Ovary (tissue), 9 donors: Measurements from ENCODE around the gene PSMG3. TPM values are rescaled to one million over a fixed set of nuclear protein-coding genes. Genes with fewer than 3 reads are reported as not detected.
A peak's percentile ranks its signal among the peaks of the same experiment; 100 is the strongest.

ENCODE experiments used
- DNase-seq, 5 donors: peaks; one replicate each; pipeline ENCODE4 v3.0.0-alpha.2; 2019 to 2020
- H3K27ac ChIP-seq, 2 donors: fragments of 200-600 bp; one replicate each; pipeline versions ENCODE4 v1.5.1 to v1.8.0; 2019 to 2022
- H3K27me3 ChIP-seq: fragments of 200-600 bp; one replicate; pipeline ENCODE4 v1.8.0; 2022
- H3K36me3 ChIP-seq: fragments of 200-600 bp; sonication (generic); one replicate; pipeline ENCODE4 v1.5.1; 2019
- H3K4me1 ChIP-seq: one replicate; pipeline ENCODE4 v1.8.1; 2013; ENCODE audit warnings: mild to moderate bottlenecking, moderate library complexity; ENCODE audit not compliant: insufficient read depth
- H3K4me3 ChIP-seq: fragments of 200-600 bp; sonication (generic); one replicate; pipeline ENCODE4 v1.5.1; 2017
- H3K9me3 ChIP-seq, 2 donors: fragments of 200-600 bp in 1 of 2; sonication (generic) in 1 of 2; one replicate each; pipeline versions ENCODE4 v1.5.1 to v1.8.1; 2013 to 2019; ENCODE audit warnings: mild to moderate bottlenecking in 1 of 2, moderate library complexity in 1 of 2
- EP300 ChIP-seq: sonication (generic); formaldehyde crosslinking; IDR thresholded peaks from one replicate; pipeline ENCODE4 v1.6.1; 2017; ENCODE audit warnings: antibody characterized with exemption
- POLR2A ChIP-seq: fragments of 450-650 bp; IDR thresholded peaks from one replicate; pipeline ENCODE4 v1.6.1; 2017; ENCODE audit warnings: antibody characterized with exemption, mild to moderate bottlenecking, moderate library complexity
- WGBS, 3 donors: extraction: QIAGEN DNeasy Blood & Tissue Kit in 1 of 3; methylation state at CpG; one replicate each; pipeline versions ENCODE4 v1.1.5 to v1.1.7; 2013 to 2017; 5-methylcytosine and 5-hydroxymethylcytosine counted together
- intact Hi-C, 4 donors: fragments of 100-400 bp; cut with DNase I; formaldehyde crosslinking; loops; one replicate each; pipeline versions ENCODE4 v1.11.0 to v1.15.1; 2022 to 2023
- polyA plus RNA-seq, 2 donors: library from polyadenylated mRNA; stranded (reverse); fragments of 200-250 nt in 1 of 2; fragments of 350-450 nt in 1 of 2; fragmentation: Illumina TruSeq in 1 of 2; extraction: RNeasy Lipid Tissue Mini Kit (QIAGEN cat#74804) in 1 of 2; gene quantifications; one replicate each; pipeline ENCODE4 v1.2.3, GENCODE V29; 2013 to 2014
- total RNA-seq, 7 donors: library from RNA; depleted of rRNA in 2 of 7; stranded (reverse); fragments of >200 nt in 2 of 7; fragmentation: NEBNext Ultra II Directional in 3 of 7; extraction: Animal tissue kit (Norgen Biotek cat#: 25700) in 3 of 7; gene quantifications; one replicate each; pipeline versions ENCODE4 v1.1.0 to v1.2.4, GENCODE V29; 2016 to 2023
- TF ChIP-seq, protein P1 (sequence below), 3 donors: fragments of 450-650 bp in 2 of 3; fragments of 200-600 bp in 1 of 3; IDR thresholded peaks; one replicate each; pipeline versions ENCODE4 v1.5.1 to v1.8.0; 2016 to 2022; ENCODE audit warnings: antibody characterized with exemption in 3 of 3, mild to moderate bottlenecking in 1 of 3
- donor health status: DM: no; HTN: no; CAD: no; lungs with moderate emphysema.
- donor health status: DM: no; HTN: no; CAD: no.
- donor health status: Bipolar disorder and iron deficiency.
- donor health status: DM: yes; HTN: yes; CAD: no.
- donor health status: DM: no; HTN: no; CAD: no.
- donor health status: DM: yes; HTN: yes; CAD: no.

PSMG3 gene
- total and polyA plus RNA-seq, 9 donors = 12.7 to 34.5 (median 18.6) TPM

- DNase-seq = peak in 1 of 5 donors; percentile 41
- peak overlapping the region; percentile 66 to 91 for H3K27ac ChIP-seq
- H3K9me3 ChIP-seq = no peaks in the 10 kb centered on the region
- H3K4me1 ChIP-seq = peaks cover 14% of the 10 kb centered on the region
- 54 to 66% (median 58%) methylated on average over 23 to 25 of the region's 25 CpGs for WGBS, 3 donors
- intact Hi-C loops = loop anchor here in 1 of 4 donors (5.0 kb wide), 1 partner anchor 34 kb away; the partner anchor contains the start of gene PSMG3
- TF ChIP-seq POLR2A = no peak
- no peak for TF ChIP-seq EP300
- TF ChIP-seq, protein P1, sequence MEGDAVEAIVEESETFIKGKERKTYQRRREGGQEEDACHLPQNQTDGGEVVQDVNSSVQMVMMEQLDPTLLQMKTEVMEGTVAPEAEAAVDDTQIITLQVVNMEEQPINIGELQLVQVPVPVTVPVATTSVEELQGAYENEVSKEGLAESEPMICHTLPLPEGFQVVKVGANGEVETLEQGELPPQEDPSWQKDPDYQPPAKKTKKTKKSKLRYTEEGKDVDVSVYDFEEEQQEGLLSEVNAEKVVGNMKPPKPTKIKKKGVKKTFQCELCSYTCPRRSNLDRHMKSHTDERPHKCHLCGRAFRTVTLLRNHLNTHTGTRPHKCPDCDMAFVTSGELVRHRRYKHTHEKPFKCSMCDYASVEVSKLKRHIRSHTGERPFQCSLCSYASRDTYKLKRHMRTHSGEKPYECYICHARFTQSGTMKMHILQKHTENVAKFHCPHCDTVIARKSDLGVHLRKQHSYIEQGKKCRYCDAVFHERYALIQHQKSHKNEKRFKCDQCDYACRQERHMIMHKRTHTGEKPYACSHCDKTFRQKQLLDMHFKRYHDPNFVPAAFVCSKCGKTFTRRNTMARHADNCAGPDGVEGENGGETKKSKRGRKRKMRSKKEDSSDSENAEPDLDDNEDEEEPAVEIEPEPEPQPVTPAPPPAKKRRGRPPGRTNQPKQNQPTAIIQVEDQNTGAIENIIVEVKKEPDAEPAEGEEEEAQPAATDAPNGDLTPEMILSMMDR (IDR thresholded peaks at IDR 0.05) = no peak
- peak overlapping the region; percentile 45 for H3K4me3 ChIP-seq
- H3K27me3 ChIP-seq = no peaks in the 10 kb centered on the region
- no peaks in the 10 kb centered on the region for H3K36me3 ChIP-seq
Observed at GRCh38 chr7:1538544-1539180, 31.2 kb downstream of the PSMG3 start.

DNA sequence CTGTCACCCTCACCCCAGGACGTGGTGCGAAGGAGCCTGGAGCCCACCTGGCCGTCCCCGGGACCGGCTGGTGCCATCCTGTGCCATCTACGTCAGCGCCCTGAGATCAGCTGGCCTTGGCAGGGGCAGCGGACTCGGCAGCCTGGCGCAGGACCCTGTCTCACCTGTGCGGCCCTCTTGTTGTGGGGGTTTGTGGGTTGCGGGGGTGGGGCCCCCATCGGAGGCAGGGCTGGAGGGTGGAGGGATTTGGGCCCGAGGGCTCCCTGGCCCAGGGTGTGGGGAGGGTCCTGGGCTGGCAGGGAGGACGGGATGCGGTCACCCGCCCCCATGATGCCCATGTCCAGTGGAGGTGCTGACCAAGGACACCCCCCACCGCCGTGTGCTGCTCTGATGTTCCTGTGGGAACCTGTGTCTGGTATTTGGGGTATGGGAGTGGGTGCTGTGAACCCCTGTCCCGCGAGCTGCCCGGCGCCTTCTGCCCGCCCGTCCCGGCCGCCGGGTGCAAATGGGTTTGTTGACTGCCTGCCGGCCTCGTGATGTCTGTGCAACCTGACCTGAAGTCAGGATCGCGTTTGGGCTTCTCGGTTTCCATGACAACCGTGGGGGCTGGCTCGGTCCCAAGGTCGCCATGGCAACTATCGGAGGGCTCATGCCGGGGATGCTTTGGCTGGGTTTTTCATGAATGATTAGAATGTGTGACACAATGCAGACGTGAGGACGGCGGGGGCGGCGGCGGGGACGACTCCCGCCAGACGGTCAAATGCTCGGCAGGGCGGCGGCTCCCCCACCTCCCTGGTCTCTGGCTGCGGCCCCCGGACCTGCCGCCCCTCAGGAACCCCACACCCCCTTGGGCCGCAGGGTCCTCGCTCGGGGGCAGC lies 32.1 kb downstream of the PSMG3 start:
- Histone ChIP-seq H3K36me3 (no peaks in the 10 kb centered on the region), H3K9me3 (no peaks in the 10 kb centered on the region), H3K27ac (peak overlapping the region; percentile 82 to 91), H3K27me3 (no peaks in the 10 kb centered on the region), H3K4me3 (peak overlapping the region; percentile 45), H3K4me1 (peaks cover 21% of the 10 kb centered on the region)
- intact Hi-C loops = loop anchor here in 1 of 4 donors (5.0 kb wide), 1 partner anchor 35 kb away; the partner anchor contains the start of gene PSMG3
- DNase-seq = peak; percentile 91 to 99 (median 97)
- WGBS, 3 donors = 1 to 6% (median 5%) methylated on average over 51 to 56 of the region's 56 CpGs
- TF ChIP-seq, protein P1 (IDR thresholded peaks at IDR 0.05) = peak in 1 of 3 donors; percentile 26
- peak; percentile 71 for TF ChIP-seq POLR2A
- peak; percentile 87 for TF ChIP-seq EP300

DNA sequence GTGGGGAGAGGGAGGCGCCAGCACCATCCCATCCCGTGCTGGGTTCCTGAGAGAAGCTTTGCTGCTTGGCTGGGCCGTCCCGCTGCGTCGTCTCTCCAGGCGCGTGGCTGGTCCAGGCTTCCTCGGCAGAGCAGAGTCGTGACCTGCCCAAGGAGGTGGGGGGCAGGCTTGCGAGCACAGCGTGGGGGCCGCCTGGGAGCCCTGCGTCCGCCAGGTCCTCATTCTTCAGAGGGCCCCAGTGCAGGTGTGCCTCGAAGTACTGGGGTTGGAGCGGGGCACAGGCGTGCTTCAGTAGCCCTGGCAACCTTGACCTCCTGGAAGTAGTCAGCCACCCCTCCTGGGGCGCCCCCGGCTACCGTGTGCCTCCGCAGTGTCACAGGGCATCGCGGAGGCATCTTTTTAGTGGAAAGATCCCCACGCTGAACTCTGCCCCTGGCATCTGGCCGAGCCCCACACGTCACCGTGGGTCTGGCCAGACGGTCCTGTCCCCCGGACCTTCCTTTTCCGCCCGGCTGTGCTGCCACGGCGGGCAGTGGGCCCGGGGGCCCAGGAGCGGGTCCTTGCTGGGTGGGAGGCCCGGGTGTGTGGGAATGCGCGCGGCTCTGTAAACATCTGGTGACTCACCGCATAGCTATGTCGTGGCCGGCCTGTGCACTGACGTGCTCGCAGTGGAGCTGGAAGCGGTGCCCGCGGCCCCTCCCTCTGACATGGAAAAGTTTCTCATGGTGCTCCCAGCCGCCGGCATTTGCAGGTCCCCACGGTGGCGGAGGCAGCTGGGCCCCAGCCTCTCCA lies 32.9 kb downstream of the PSMG3 start:
- Histone ChIP-seq H3K9me3 (no peaks in the 10 kb centered on the region), H3K4me3 (peak overlapping the region; percentile 45), H3K27ac (peak overlapping the region; percentile 82 to 91), H3K36me3 (no peaks in the 10 kb centered on the region), H3K4me1 (peaks cover 23% of the 10 kb centered on the region), H3K27me3 (no peaks in the 10 kb centered on the region)
- intact Hi-C loops = loop anchor here in 1 of 4 donors (5.0 kb wide), 1 partner anchor 35 kb away; the partner anchor contains the start of gene PSMG3
- peak; percentile 90 for TF ChIP-seq EP300
- TF ChIP-seq POLR2A = peak; percentile 42
- TF ChIP-seq, protein P1 (IDR thresholded peaks at IDR 0.05) = no peak
- WGBS, 3 donors = 5 to 17% (median 8%) methylated on average over 44 to 52 of the region's 52 CpGs
- DNase-seq = peak; percentile 95 to 98 (median 97)

DNA sequence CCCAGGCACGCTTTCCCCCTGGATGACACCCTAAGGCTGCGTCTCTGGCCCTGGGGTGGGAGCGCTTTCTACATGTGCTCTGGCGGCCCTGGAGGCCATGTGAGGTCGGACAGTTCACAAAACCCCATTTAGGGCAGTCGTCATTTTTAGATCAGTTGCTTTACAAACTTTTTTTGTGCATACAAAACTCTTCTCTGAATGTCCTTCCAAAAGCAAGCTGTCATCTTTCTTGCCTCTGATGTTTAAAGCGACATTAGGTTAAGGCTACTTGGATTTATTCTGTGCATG lies 33.4 kb downstream of the PSMG3 start:
- H3K36me3 ChIP-seq = no peaks in the 10 kb centered on the region
- intact Hi-C loops = loop anchor here in 1 of 4 donors (5.0 kb wide), 1 partner anchor 36 kb away; the partner anchor contains the start of gene PSMG3
- H3K27me3 ChIP-seq = no peaks in the 10 kb centered on the region
- DNase-seq = peak in 1 of 5 donors; percentile 44
- TF ChIP-seq EP300 (no peak), POLR2A (no peak)
- TF ChIP-seq, protein P1 (IDR thresholded peaks at IDR 0.05) = no peak
- no peaks in the 10 kb centered on the region for H3K9me3 ChIP-seq
- H3K4me3 ChIP-seq = peak overlapping the region; percentile 45
- H3K27ac ChIP-seq = peak overlapping the region; percentile 82 to 91
- WGBS, 3 donors = 64 to 69% (median 68%) methylated on average over 7 of the region's 7 CpGs
- H3K4me1 ChIP-seq = peaks cover 27% of the 10 kb centered on the region
